ENCODE measurements around the gene SLC22A3. TPM values are rescaled to one million over a fixed set of nuclear protein-coding genes. Genes with fewer than 3 reads are reported as not detected.

SLC22A3 gene
- total RNA-seq, 1 donor from 2014 or later, result 0.57 TPM

DNA sequence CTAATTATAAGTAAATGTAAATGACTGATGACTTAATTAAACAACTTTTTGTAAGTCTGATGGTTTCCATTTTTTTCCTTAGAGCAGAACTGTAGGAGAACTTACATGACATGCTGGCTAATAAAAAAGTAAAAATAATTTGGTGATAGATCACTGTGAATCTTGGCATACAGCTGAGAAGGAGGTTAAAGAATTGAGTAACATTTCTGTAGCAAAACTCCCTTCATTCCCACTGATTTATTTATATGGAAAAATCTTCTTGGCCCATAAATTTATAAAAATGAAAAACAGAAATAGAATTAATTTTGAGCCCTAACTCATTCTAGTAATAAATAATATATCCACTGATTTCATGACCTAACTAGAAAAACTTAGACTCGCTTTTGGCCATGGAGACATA is 48.1 kb downstream of the SLC22A3 start:
- Mint-ChIP-seq H3K4me3 (ENCODE audit: unreplicated experiment) (no peak overlapping the region), H3K9me3 (ENCODE audit: unreplicated experiment) (peaks cover 2% of the 10 kb centered on the region), H3K27me3 (ENCODE audit: low read depth, unreplicated experiment) (no peaks in the 10 kb centered on the region), H3K4me1 (ENCODE audit: low read depth, unreplicated experiment) (peaks cover 12% of the 10 kb centered on the region), H3K36me3 (ENCODE audit: low read depth, unreplicated experiment) (no peaks in the 10 kb centered on the region), H3K27ac (ENCODE audit: unreplicated experiment) (no peak overlapping the region)
- Histone ChIP-seq H3K9me3 (ENCODE audit: insufficient read depth, low read depth, low read length) (no peaks in the 10 kb centered on the region), H4K20me1 (ENCODE audit: insufficient read depth, low read length) (no peaks in the 10 kb centered on the region), H2AFZ (ENCODE audit: low read depth, low read length) (no peak overlapping the region), H3K79me2 (ENCODE audit: insufficient read depth, low read length) (no peaks in the 10 kb centered on the region), H3K4me1 (ENCODE audit: insufficient read depth, low read length) (no peaks in the 10 kb centered on the region), H3K9ac (ENCODE audit: low read length) (no peak overlapping the region), H3K4me2 (ENCODE audit: low read length) (no peak overlapping the region), H3K4me3 (ENCODE audit: insufficient read depth, low read depth, low read length) (no peak overlapping the region), H3K27ac (ENCODE audit: low read depth, low read length) (no peak overlapping the region), H3K27me3 (ENCODE audit: insufficient read depth, low read length) (no peaks in the 10 kb centered on the region), H3K36me3 (ENCODE audit: insufficient read depth, low read length) (no peaks in the 10 kb centered on the region)
- FAIRE-seq (no peak), DNase-seq (ENCODE audit: low read depth) (no peak)
- TF ChIP-seq, protein P1, sequence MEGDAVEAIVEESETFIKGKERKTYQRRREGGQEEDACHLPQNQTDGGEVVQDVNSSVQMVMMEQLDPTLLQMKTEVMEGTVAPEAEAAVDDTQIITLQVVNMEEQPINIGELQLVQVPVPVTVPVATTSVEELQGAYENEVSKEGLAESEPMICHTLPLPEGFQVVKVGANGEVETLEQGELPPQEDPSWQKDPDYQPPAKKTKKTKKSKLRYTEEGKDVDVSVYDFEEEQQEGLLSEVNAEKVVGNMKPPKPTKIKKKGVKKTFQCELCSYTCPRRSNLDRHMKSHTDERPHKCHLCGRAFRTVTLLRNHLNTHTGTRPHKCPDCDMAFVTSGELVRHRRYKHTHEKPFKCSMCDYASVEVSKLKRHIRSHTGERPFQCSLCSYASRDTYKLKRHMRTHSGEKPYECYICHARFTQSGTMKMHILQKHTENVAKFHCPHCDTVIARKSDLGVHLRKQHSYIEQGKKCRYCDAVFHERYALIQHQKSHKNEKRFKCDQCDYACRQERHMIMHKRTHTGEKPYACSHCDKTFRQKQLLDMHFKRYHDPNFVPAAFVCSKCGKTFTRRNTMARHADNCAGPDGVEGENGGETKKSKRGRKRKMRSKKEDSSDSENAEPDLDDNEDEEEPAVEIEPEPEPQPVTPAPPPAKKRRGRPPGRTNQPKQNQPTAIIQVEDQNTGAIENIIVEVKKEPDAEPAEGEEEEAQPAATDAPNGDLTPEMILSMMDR (IDR thresholded peaks at IDR 0.05; ENCODE audit: insufficient read depth, low read depth, low read length), result no peak
- TF ChIP-seq EZH2 (IDR thresholded peaks at IDR 0.05; ENCODE audit: insufficient read depth, low read length), result no peak

DNA sequence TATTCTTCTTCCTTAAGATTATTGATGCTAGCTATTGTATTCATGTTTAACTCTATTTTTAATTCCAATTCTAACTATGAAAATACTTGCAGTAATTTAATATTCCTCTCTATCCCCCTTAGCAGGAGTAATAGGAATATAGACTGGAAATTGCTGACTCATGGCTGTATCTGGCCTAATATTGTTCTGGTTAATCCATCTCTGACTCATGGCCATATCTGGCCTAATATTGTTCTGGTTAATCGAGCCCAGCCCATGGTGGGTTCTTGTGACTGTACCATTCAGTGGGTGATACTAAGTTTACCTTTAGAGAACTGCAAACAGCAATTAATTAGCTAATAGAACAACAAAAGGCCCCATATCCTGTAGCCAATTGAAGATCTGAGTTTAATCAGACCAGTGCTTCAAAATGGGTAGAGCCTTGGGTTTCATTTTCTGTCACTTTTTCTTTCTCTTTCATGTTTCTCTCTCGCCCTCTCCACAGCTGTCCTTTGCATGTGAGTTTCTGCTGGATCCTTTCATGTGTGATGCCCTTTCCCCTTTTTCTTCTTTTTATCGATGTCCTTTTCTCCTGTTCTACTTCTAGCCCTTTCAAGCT is 50.6 kb downstream of the SLC22A3 start:
- no peaks in the 10 kb centered on the region for H3K9me3 Mint-ChIP-seq (ENCODE audit: unreplicated experiment)

DNA sequence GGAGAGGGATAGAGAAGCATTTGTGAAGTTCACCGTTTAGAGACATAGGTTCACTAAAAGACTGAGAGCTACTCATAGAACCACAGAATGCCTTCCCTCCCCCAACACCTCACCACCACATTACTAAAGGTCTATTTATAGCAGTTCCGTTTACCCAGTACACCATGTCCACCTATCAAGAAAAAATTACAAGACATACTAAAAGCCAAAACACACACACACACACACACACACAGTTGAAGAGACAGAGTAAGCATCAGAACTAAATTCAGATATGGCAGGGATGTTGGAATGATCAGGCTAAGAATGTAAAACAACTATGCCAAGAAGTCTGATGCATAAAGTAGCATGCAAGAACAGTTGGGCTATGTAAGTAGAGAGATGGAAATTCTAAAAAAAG is 52.3 kb downstream of the SLC22A3 start:
- Histone ChIP-seq H3K27me3 (ENCODE audit: insufficient read depth, low read length) (no peaks in the 10 kb centered on the region), H3K4me3 (ENCODE audit: insufficient read depth, low read depth, low read length) (no peak overlapping the region), H3K79me2 (ENCODE audit: insufficient read depth, low read length) (no peaks in the 10 kb centered on the region), H3K4me1 (ENCODE audit: insufficient read depth, low read length) (no peaks in the 10 kb centered on the region), H3K9me3 (ENCODE audit: insufficient read depth, low read depth, low read length) (no peaks in the 10 kb centered on the region), H4K20me1 (ENCODE audit: insufficient read depth, low read length) (no peaks in the 10 kb centered on the region), H3K4me2 (ENCODE audit: low read length) (no peak overlapping the region), H2AFZ (ENCODE audit: low read depth, low read length) (no peak overlapping the region), H3K36me3 (ENCODE audit: insufficient read depth, low read length) (no peaks in the 10 kb centered on the region), H3K27ac (ENCODE audit: low read depth, low read length) (no peak overlapping the region), H3K9ac (ENCODE audit: low read length) (no peak overlapping the region)
- H3K4me3 Mint-ChIP-seq (ENCODE audit: unreplicated experiment), result no peak overlapping the region
- no peak for FAIRE-seq
- H3K36me3 Mint-ChIP-seq (ENCODE audit: low read depth, unreplicated experiment), result no peaks in the 10 kb centered on the region
- DNase-seq (ENCODE audit: low read depth), result peak; percentile 59
- H3K27me3 Mint-ChIP-seq (ENCODE audit: low read depth, unreplicated experiment), result no peaks in the 10 kb centered on the region
- H3K4me1 Mint-ChIP-seq (ENCODE audit: low read depth, unreplicated experiment), result peaks cover 8% of the 10 kb centered on the region
- H3K27ac Mint-ChIP-seq (ENCODE audit: unreplicated experiment), result peak overlapping the region; percentile 21
- TF ChIP-seq, protein P1 (IDR thresholded peaks at IDR 0.05; ENCODE audit: insufficient read depth, low read depth, low read length), result no peak
- TF ChIP-seq EZH2 (IDR thresholded peaks at IDR 0.05; ENCODE audit: insufficient read depth, low read length), result no peak
- no peaks in the 10 kb centered on the region for H3K9me3 Mint-ChIP-seq (ENCODE audit: unreplicated experiment)

More for the DNA sequence above, 50.6 kb downstream of the SLC22A3 start:
- Histone ChIP-seq H4K20me1 (ENCODE audit: insufficient read depth, low read length) (no peaks in the 10 kb centered on the region), H3K9ac (ENCODE audit: low read length) (no peak overlapping the region), H3K4me1 (ENCODE audit: insufficient read depth, low read length) (no peaks in the 10 kb centered on the region), H3K36me3 (ENCODE audit: insufficient read depth, low read length) (no peaks in the 10 kb centered on the region), H3K4me2 (ENCODE audit: low read length) (no peak overlapping the region), H2AFZ (ENCODE audit: low read depth, low read length) (no peak overlapping the region), H3K27ac (ENCODE audit: low read depth, low read length) (no peak overlapping the region), H3K4me3 (ENCODE audit: insufficient read depth, low read depth, low read length) (no peak overlapping the region), H3K79me2 (ENCODE audit: insufficient read depth, low read length) (no peaks in the 10 kb centered on the region), H3K27me3 (ENCODE audit: insufficient read depth, low read length) (no peaks in the 10 kb centered on the region), H3K9me3 (ENCODE audit: insufficient read depth, low read depth, low read length) (no peaks in the 10 kb centered on the region)
- FAIRE-seq (no peak), DNase-seq (ENCODE audit: low read depth) (peak; percentile 21)
- Mint-ChIP-seq H3K36me3 (ENCODE audit: low read depth, unreplicated experiment) (no peaks in the 10 kb centered on the region), H3K4me3 (ENCODE audit: unreplicated experiment) (no peak overlapping the region), H3K27ac (ENCODE audit: unreplicated experiment) (no peak overlapping the region), H3K4me1 (ENCODE audit: low read depth, unreplicated experiment) (peaks cover 8% of the 10 kb centered on the region), H3K27me3 (ENCODE audit: low read depth, unreplicated experiment) (no peaks in the 10 kb centered on the region)
- no peak for TF ChIP-seq EZH2 (IDR thresholded peaks at IDR 0.05; ENCODE audit: insufficient read depth, low read length)
- TF ChIP-seq, protein P1 (IDR thresholded peaks at IDR 0.05; ENCODE audit: insufficient read depth, low read depth, low read length), result no peak
